Esophagus (tissue), 2 donors: ENCODE data around the gene KRTAP20-4. TPM values are rescaled to one million over a fixed set of nuclear protein-coding genes. Genes with fewer than 3 reads are reported as not detected.

Experiments
- H3K27ac ChIP-seq, 2 donors: one replicate each; pipeline ENCODE4 v1.5.1; 2013; ENCODE audit warnings: low read depth in 2 of 2, mild to moderate bottlenecking in 2 of 2, inconsistent platforms in 1 of 2, low read length in 1 of 2, moderate library complexity in 1 of 2
- H3K27me3 ChIP-seq, 2 donors: one replicate each; pipeline ENCODE4 v1.6.1; 2013; ENCODE audit warnings: low read length in 2 of 2, control low read depth in 1 of 2, mild to moderate bottlenecking in 1 of 2; ENCODE audit not compliant: insufficient read depth in 2 of 2, control insufficient read depth in 1 of 2
- H3K36me3 ChIP-seq, 2 donors: one replicate each; pipeline ENCODE4 v1.6.1; 2013; ENCODE audit warnings: low read length in 1 of 2; ENCODE audit not compliant: control insufficient read depth in 2 of 2, insufficient read depth in 2 of 2
- H3K4me1 ChIP-seq, 2 donors: one replicate each; pipeline ENCODE4 v1.6.1; 2013; ENCODE audit warnings: low read length in 1 of 2; ENCODE audit not compliant: control insufficient read depth in 2 of 2, insufficient read depth in 2 of 2
- H3K4me3 ChIP-seq, 2 donors: one replicate each; pipeline ENCODE4 v1.5.1; 2013; ENCODE audit warnings: low read length in 2 of 2, mild to moderate bottlenecking in 2 of 2, low read depth in 1 of 2, moderate library complexity in 1 of 2
- H3K9me3 ChIP-seq, 2 donors: one replicate each; pipeline ENCODE4 v1.6.1; 2013; ENCODE audit warnings: mild to moderate bottlenecking in 2 of 2, low read depth in 1 of 2, low read length in 1 of 2, moderate library complexity in 1 of 2; ENCODE audit not compliant: control insufficient read depth in 2 of 2, insufficient read depth in 1 of 2
- WGBS, 2 donors: extraction: QIAGEN DNeasy Blood & Tissue Kit; methylation state at CpG; one replicate each; pipeline ENCODE4 v1.1.7; 2013; 5-methylcytosine and 5-hydroxymethylcytosine counted together
- polyA plus RNA-seq, 2 donors: library from polyadenylated mRNA; stranded (reverse); fragments of 200-250 nt; gene quantifications; one replicate each; pipeline ENCODE4 v1.2.3, GENCODE V29; 2013
- donor health status: healthy with polysubstance abuse.
- donor health status: Bipolar disorder and iron deficiency.

Gene KRTAP20-4
- polyA plus RNA-seq, 2 donors = not detected

DNA sequence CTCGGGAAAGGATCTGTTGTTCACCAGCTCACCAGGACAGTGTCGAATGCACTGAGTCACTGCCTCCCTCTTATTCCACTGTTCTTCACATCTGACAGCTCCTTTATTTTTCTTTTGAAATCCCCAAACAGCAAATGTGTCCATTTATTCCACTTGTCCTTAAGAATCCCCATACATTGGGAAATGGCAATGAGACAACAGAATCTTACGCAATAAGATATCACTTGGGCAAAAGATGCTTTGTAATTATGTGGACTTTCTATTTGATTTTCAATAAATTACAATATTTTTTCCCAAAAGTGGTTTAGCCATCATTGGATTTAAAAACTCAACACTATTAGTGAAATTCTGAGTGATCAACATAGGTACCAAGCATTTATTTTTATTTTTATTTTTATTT lies 18.3 kb downstream of the KRTAP20-4 start:
- no peaks in the 10 kb centered on the region for H3K4me1 ChIP-seq

DNA sequence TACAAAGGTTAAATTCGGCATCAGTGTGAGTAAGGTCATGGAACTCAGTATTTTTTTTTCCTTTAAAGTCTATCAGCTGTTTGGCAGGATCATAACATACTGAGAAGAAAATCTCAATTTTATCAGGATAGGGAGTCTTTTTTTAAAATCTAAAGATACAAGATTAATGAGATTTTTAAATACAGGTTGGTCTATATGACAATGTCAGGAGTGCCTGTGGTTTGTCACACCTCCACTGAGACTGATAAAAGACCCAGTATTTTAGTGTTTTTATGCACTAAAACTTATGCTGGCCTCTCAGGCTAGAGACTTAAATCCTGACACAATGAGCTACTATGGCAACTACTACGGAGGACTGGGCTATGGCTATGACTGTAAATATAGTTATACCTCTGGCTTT lies 22.1 kb downstream of the KRTAP20-4 start, which contains the start of gene KRTAP20-3:
TSS of gene KRTAP20-3 (plus strand) at position 301 of the 400 bp plus-strand sequence.
- Histone ChIP-seq H3K4me1 (no peaks in the 10 kb centered on the region), H3K36me3 (no peaks in the 10 kb centered on the region), H3K27me3 (no peaks in the 10 kb centered on the region), H3K4me3 (no peak within 1 kb of the TSS), H3K27ac (no peak within 1 kb of the TSS), H3K9me3 (no peaks in the 10 kb centered on the region)
- 84 to 86% methylated on average over 2 of the region's 2 CpGs for WGBS, 2 donors

More for the DNA sequence above, 18.3 kb downstream of the KRTAP20-4 start:
- Histone ChIP-seq H3K27me3 (no peaks in the 10 kb centered on the region), H3K36me3 (no peaks in the 10 kb centered on the region), H3K27ac (no peak overlapping the region), H3K9me3 (no peaks in the 10 kb centered on the region), H3K4me3 (no peak overlapping the region)
- 79% methylated on average over 3 of the region's 3 CpGs for WGBS, 2 donors

DNA sequence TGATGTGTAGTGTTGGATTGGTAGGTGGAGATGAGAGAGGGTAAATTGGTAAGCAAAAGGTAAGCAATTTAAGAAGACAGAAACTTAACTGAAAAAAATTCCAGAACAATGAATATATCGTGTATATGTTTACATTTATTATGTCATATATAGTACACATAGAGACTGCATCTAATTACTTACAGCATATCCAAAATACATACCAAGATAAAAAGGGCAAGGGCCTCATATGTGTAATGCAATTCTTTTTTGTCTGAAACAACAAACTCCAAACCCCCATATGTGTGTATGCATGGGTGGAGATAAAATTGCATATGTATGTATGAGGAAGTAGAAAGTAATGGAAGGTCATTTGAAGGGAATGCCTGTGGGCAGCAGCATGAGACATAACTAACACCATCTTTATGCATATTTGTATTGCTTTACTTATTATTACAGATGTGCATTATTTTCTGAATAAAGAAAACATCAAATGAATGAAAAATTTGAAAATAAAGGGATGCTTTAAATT lies 26.5 kb downstream of the KRTAP20-4 start:
- no peaks in the 10 kb centered on the region for H3K36me3 ChIP-seq
- H3K27ac ChIP-seq = no peak overlapping the region
- no peaks in the 10 kb centered on the region for H3K27me3 ChIP-seq
- no peaks in the 10 kb centered on the region for H3K4me1 ChIP-seq
- H3K4me3 ChIP-seq = no peak overlapping the region
- no peaks in the 10 kb centered on the region for H3K9me3 ChIP-seq
- WGBS, 2 donors = 58% methylated on average over 1 of the region's 1 CpG

DNA sequence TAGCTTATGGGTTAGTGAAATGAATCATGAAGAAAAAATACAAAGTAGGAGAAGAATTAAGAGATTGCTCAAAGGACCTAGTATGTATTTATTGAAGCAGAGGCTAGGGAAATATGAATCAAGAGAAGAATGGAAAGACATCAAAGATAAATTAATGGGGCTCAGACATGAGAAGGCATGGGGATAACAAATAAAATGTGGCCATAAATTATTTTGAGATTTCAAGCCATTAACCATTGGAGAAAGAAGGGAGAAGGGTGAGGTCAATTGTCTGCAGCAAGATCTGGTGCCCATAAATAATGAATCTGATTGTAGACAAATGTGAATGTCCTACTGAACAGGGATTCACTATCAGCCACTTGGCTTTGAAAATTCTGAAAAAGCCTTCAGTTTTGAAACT lies 32.5 kb downstream of the KRTAP20-4 start:
- H3K27ac ChIP-seq = no peak overlapping the region
- H3K4me1 ChIP-seq = no peaks in the 10 kb centered on the region
- H3K4me3 ChIP-seq = no peak overlapping the region
- no peaks in the 10 kb centered on the region for H3K36me3 ChIP-seq
- H3K9me3 ChIP-seq = no peaks in the 10 kb centered on the region
- no peaks in the 10 kb centered on the region for H3K27me3 ChIP-seq

DNA sequence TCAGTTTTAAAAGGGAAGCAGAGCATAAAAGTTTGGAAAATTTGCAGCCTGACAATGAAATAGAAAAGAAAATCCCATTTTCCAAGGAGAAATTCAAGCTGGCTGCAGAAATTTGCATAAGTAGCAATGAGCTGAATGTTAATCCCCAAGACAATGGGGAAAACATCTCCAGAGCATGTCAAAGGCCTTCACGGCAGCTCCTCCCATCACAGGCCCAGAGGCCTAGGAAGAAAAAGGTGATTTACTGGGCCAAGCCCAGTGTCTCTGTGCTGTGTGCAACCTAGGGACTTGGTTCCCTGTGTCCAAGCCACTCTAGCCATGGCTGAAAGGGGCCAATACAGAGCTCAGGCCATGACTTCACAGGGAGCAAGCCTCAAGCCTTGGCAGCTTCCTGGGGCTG lies 48.3 kb downstream of the KRTAP20-4 start:
- 73 to 88% methylated on average over 1 of the region's 1 CpG for WGBS, 2 donors
- Histone ChIP-seq H3K4me1 (no peaks in the 10 kb centered on the region), H3K36me3 (no peaks in the 10 kb centered on the region), H3K4me3 (no peak overlapping the region), H3K27ac (no peak overlapping the region), H3K9me3 (peaks cover 3% of the 10 kb centered on the region in 2 donors), H3K27me3 (no peaks in the 10 kb centered on the region)

Other genes with a start within 250 kb of the KRTAP20-4 start
- not detected for gene KRTAP13-2, start 248.4 kb upstream of the KRTAP20-4 start, polyA plus RNA-seq
- gene KRTAP13-1, start 224.6 kb upstream of the KRTAP20-4 start, polyA plus RNA-seq = not detected
- not detected for gene KRTAP13-3, start 194.7 kb upstream of the KRTAP20-4 start, polyA plus RNA-seq
- gene KRTAP13-4, start 190.4 kb upstream of the KRTAP20-4 start, polyA plus RNA-seq = not detected
- not detected for gene KRTAP15-1, start 180.4 kb upstream of the KRTAP20-4 start, polyA plus RNA-seq
- not detected for gene KRTAP19-1, start 140.3 kb upstream of the KRTAP20-4 start, polyA plus RNA-seq
- not detected for gene KRTAP19-2, start 133.2 kb upstream of the KRTAP20-4 start, polyA plus RNA-seq
- gene KRTAP19-3, start 128.6 kb upstream of the KRTAP20-4 start, polyA plus RNA-seq = not detected
- gene KRTAP19-4, start 123.5 kb upstream of the KRTAP20-4 start, polyA plus RNA-seq = not detected
- gene KRTAP19-5, start 118.5 kb upstream of the KRTAP20-4 start, polyA plus RNA-seq = not detected
- gene KRTAP19-6, start 78.8 kb upstream of the KRTAP20-4 start, polyA plus RNA-seq = not detected
- not detected for gene KRTAP19-7, start 59.3 kb upstream of the KRTAP20-4 start, polyA plus RNA-seq
- not detected for gene KRTAP22-2, start 30.2 kb upstream of the KRTAP20-4 start, polyA plus RNA-seq
- gene KRTAP6-3, start 28.2 kb upstream of the KRTAP20-4 start, polyA plus RNA-seq = not detected
- not detected for gene KRTAP6-2, start 21.7 kb upstream of the KRTAP20-4 start, polyA plus RNA-seq
- gene KRTAP22-1, start 19.5 kb upstream of the KRTAP20-4 start, polyA plus RNA-seq = not detected
- gene KRTAP6-1, start 6.7 kb upstream of the KRTAP20-4 start, polyA plus RNA-seq = not detected
- gene KRTAP20-1, start 4.2 kb upstream of the KRTAP20-4 start, polyA plus RNA-seq = not detected
- gene KRTAP20-2, start 14.6 kb downstream of the KRTAP20-4 start, polyA plus RNA-seq = not detected
- not detected for gene KRTAP20-3, start 22.2 kb downstream of the KRTAP20-4 start, polyA plus RNA-seq
- gene KRTAP21-3, start 98.2 kb downstream of the KRTAP20-4 start, polyA plus RNA-seq = not detected
- not detected for gene KRTAP21-2, start 126.6 kb downstream of the KRTAP20-4 start, polyA plus RNA-seq
- not detected for gene KRTAP21-1, start 134.8 kb downstream of the KRTAP20-4 start, polyA plus RNA-seq
- not detected for gene KRTAP8-1, start 192.6 kb downstream of the KRTAP20-4 start, polyA plus RNA-seq
- not detected for gene KRTAP7-1, start 209.1 kb downstream of the KRTAP20-4 start, polyA plus RNA-seq